AG04449 (cell line): ENCODE results near the gene C16orf96.

Experiments
- CTCF ChIA-PET: fragments of 350-600 bp; formaldehyde crosslinking; extraction: SDS; loops from one replicate; lab custom pipeline; 2021; ENCODE audit warnings: antibody characterized with exemption; lab: Yijun Ruan, JAX
- POLR2A ChIA-PET: fragments of 400-600, 350-600 bp; formaldehyde crosslinking; extraction: SDS; loops from one replicate; lab custom pipeline; 2020; ENCODE audit warnings: antibody characterized with exemption, inconsistent platforms; lab: Yijun Ruan, JAX
- DNase-seq: peaks from one replicate; pipeline ENCODE4 v3.0.0-alpha.2; 2010; ENCODE audit warnings: low read depth, low spot score
- H3K4me3 ChIP-seq: 2 replicates; pipeline ENCODE4 v1.5.1; 2011; ENCODE audit warnings: low read depth, mild to moderate bottlenecking, control low read depth, low read length
- TF ChIP-seq, protein P1 (sequence below): IDR thresholded peaks from one replicate; pipeline ENCODE4 v1.5.1; 2011; ENCODE audit warnings: mild to moderate bottlenecking, moderate library complexity, low read length, control low read depth, inconsistent platforms; ENCODE audit not compliant: insufficient read depth; ENCODE audit errors: missing control alignments

The C16orf96 gene

DNA sequence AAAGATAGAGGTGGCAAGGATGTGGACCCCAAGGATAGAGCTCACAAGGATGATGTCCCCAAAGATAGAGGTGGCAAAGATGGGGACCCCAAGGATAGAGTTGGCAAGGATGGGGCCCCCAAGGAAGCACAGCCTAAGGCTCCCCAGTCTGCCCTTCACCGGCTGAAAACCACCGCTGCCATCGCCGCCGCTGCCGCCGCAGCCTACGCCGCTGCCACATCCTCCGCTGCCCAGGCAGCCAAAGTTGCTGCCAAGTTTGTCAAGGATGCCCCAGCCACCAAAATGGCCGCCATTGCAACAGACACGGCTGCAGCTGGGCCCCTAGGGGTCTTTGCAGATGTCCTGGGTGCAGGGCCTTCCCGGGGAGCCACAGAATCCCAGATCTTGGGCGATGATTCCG is 19.9 kb downstream of the C16orf96 start:
- ChIA-PET POLR2A (no interaction called here), CTCF (interaction anchor here (1.5 to 2.3 kb wide), 2 partner anchors 9 to 23 kb away, joined by 3 to 14 read pairs; no protein-coding TSS in a partner anchor)
- H3K4me3 ChIP-seq: no peak overlapping the region
- no peak for DNase-seq
- TF ChIP-seq, protein P1, sequence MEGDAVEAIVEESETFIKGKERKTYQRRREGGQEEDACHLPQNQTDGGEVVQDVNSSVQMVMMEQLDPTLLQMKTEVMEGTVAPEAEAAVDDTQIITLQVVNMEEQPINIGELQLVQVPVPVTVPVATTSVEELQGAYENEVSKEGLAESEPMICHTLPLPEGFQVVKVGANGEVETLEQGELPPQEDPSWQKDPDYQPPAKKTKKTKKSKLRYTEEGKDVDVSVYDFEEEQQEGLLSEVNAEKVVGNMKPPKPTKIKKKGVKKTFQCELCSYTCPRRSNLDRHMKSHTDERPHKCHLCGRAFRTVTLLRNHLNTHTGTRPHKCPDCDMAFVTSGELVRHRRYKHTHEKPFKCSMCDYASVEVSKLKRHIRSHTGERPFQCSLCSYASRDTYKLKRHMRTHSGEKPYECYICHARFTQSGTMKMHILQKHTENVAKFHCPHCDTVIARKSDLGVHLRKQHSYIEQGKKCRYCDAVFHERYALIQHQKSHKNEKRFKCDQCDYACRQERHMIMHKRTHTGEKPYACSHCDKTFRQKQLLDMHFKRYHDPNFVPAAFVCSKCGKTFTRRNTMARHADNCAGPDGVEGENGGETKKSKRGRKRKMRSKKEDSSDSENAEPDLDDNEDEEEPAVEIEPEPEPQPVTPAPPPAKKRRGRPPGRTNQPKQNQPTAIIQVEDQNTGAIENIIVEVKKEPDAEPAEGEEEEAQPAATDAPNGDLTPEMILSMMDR: no peak

DNA sequence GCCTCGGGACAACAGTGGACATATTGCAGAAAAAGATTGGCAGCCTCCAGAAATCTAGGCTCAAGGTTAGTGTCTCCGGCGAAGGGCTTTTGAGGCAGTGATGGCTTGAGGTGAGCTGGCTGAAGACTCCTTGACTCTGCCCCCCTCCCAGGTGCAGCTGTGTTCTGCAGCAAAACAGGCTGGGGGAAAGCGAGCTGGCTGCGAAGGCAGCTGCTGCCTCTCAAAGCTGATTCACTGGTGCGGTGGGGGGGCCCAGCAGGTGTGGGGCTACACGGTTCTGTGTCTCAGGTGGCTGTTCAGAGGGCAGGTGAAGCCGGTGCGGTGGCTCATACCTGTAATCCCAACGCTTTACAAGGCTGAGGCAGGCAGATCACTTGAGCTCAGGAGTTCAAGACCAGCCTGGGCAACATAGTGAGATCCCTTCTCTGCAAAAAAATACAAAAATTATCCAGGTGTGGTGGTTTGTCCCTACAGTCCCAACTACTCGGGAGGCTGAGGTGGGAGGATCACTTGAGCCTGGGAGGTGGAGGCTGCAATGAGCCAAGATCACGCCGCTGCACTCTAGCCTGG is 22.9 kb downstream of the C16orf96 start:
- POLR2A ChIA-PET: no interaction called here
- TF ChIP-seq, protein P1: no peak

DNA sequence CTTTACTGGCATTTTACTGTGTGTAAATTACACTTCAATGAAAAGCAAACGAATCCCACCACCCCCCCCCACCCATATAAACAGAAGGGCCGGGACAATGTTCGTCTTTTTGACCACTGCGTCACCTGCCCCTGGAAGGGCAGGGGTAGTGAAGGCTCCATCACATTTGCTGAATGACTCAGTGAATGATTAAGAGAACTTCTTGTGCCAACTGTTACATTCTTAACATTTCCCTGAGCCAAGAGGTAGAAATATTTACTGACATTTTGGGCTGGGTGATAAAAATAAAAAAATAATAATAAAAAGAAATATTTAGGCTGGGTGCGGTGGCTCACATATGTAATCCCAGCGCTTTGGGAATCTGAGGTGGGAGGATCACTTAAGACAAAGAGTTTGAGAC is 24.1 kb downstream of the C16orf96 start:
- POLR2A ChIA-PET: no interaction called here
- TF ChIP-seq, protein P1: no peak
- H3K4me3 ChIP-seq: no peak overlapping the region
- CTCF ChIA-PET: no interaction called here
- DNase-seq: no peak

More for the DNA sequence above, 22.9 kb downstream of the C16orf96 start:
- DNase-seq: no peak
- H3K4me3 ChIP-seq: no peak overlapping the region
- CTCF ChIA-PET: interaction anchor here (2.1 kb wide), 1 partner anchor 32 kb away, joined by 5 read pairs; no protein-coding TSS in a partner anchor

DNA sequence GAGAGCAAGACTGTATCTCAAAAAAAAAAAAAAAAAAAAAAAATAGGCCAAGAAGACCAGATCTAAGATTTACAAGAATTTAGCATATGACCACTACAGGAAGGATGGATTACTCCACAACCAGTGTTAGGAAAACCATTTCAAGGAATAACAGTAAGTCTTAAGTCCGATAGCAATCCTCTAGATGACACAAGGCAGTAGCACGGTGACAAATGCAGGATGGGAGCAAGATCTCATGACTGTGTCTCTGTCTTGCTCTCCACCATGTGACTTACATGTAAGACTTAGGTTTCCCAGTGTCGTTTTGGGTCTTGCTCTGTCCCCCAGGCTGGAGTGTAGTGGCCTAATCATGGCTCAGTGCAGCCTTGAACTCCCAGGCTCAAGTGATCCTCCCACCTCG is 27.8 kb downstream of the C16orf96 start:
- TF ChIP-seq, protein P1: no peak
- no peak overlapping the region for H3K4me3 ChIP-seq

DNA sequence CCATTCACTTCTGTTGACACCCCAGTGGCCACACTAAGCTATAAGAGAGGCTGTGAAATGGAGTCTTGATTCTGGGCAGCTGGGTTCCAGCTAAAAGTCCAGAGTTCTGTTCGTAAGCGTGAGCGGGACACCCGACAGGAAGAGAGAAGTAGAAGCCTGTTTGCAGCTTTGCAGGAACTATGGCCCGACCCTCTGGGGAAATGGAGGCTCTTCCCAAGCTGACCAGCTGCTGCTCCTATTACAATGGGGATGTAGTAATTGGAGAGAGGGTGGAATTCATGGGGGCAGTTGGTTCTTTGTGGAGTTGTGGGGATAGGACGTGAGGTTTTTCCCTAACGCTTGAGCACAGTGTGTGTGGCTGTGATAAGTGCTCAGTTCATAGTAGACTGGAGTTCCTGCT is 30.2 kb downstream of the C16orf96 start:
- TF ChIP-seq, protein P1: no peak
- ChIA-PET CTCF (interaction anchor here (0.7 to 5.0 kb wide), 30 partner anchors 10 to 160 kb away, joined by 3 to 69 read pairs (median 6); partner anchors contain the start of genes C16orf96 and CDIP1), POLR2A (no interaction called here)
- no peak overlapping the region for H3K4me3 ChIP-seq
- DNase-seq: no peak

More for the DNA sequence above, 27.8 kb downstream of the C16orf96 start:
- DNase-seq: no peak
- CTCF ChIA-PET: interaction anchor here (1.4 to 5.0 kb wide), 3 partner anchors 13 to 78 kb away, joined by 3 to 69 read pairs (median 49); no protein-coding TSS in a partner anchor
- POLR2A ChIA-PET: no interaction called here

DNA sequence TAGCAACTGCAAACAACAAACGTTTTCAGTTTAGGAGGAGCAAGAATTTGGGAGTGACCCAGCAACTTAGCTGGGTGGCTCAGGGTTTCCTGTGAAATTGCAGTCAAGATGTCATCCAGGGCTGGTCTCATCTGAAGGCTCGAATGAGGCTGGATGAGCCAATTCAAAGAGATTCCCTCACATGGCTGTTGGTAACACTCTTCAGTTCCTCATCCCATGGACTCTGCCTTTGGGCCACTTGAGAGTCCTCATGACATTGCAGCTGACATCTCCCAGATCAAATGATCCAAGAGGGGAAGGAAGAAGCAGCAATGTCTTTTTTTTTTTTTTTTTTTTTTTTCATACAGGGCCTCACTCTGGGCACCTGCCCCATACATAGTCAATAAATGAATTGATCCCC is 32.2 kb downstream of the C16orf96 start:
- DNase-seq: no peak
- ChIA-PET CTCF (interaction anchor here (1.1 to 5.0 kb wide), 2 partner anchors 41 to 82 kb away, joined by 4 to 69 read pairs; no protein-coding TSS in a partner anchor), POLR2A (no interaction called here)
- no peak overlapping the region for H3K4me3 ChIP-seq
- TF ChIP-seq, protein P1: no peak
